Measurements from ENCODE around the gene RARA.

Gene RARA

GRCh38 chr17:40312131-40312731, 3.3 kb downstream of the RARA start:
- Histone ChIP-seq H3K9me3 (ENCODE audit: severe bottlenecking) (no peaks in the 10 kb centered on the region), H3K27me3 (ENCODE audit: insufficient read depth, low read depth, severe bottlenecking) (no peaks in the 10 kb centered on the region), H3K36me3 (no peaks in the 10 kb centered on the region), H3K4me3 (ENCODE audit: low read depth, low read length) (no peak overlapping the region), H3K27ac (no peak overlapping the region)
- no peak for TF ChIP-seq CTCF (IDR thresholded peaks at IDR 0.05; ENCODE audit: low read depth, low read length)
- no peak for DNase-seq

GRCh38 chr17:40312893-40313667, 4.1 kb downstream of the RARA start:
- H3K27me3 ChIP-seq (ENCODE audit: insufficient read depth, low read depth, severe bottlenecking), result no peaks in the 10 kb centered on the region
- H3K4me3 ChIP-seq (ENCODE audit: low read depth, low read length), result no peak overlapping the region
- H3K36me3 ChIP-seq, result no peaks in the 10 kb centered on the region
- no peak for TF ChIP-seq CTCF (IDR thresholded peaks at IDR 0.05; ENCODE audit: low read depth, low read length)
- no peaks in the 10 kb centered on the region for H3K9me3 ChIP-seq (ENCODE audit: severe bottlenecking)
- no peak for DNase-seq
- H3K27ac ChIP-seq, result no peak overlapping the region

- no peaks in the 10 kb centered on the region for H3K9me3 ChIP-seq (ENCODE audit: severe bottlenecking)
Observed at GRCh38 chr17:40313668-40314583, 4.9 kb downstream of the RARA start.

GRCh38 chr17:40314584-40314956, 5.6 kb downstream of the RARA start:
- Histone ChIP-seq H3K4me3 (ENCODE audit: low read depth, low read length) (no peak overlapping the region), H3K36me3 (no peaks in the 10 kb centered on the region), H3K27ac (no peak overlapping the region), H3K9me3 (ENCODE audit: severe bottlenecking) (no peaks in the 10 kb centered on the region), H3K27me3 (ENCODE audit: insufficient read depth, low read depth, severe bottlenecking) (no peaks in the 10 kb centered on the region)
- TF ChIP-seq CTCF (IDR thresholded peaks at IDR 0.05; ENCODE audit: low read depth, low read length), result no peak
- DNase-seq, result no peak

More at GRCh38 chr17:40313668-40314583, 4.9 kb downstream of the RARA start:
- Histone ChIP-seq H3K27me3 (ENCODE audit: insufficient read depth, low read depth, severe bottlenecking) (no peaks in the 10 kb centered on the region), H3K4me3 (ENCODE audit: low read depth, low read length) (no peak overlapping the region), H3K36me3 (no peaks in the 10 kb centered on the region), H3K27ac (no peak overlapping the region)
- no peak for TF ChIP-seq CTCF (IDR thresholded peaks at IDR 0.05; ENCODE audit: low read depth, low read length)
- no peak for DNase-seq

GRCh38 chr17:40315206-40315605, 6.2 kb downstream of the RARA start:
- no peak for DNase-seq
- Histone ChIP-seq H3K27ac (no peak overlapping the region), H3K27me3 (ENCODE audit: insufficient read depth, low read depth, severe bottlenecking) (no peaks in the 10 kb centered on the region), H3K9me3 (ENCODE audit: severe bottlenecking) (no peaks in the 10 kb centered on the region), H3K36me3 (no peaks in the 10 kb centered on the region), H3K4me3 (ENCODE audit: low read depth, low read length) (no peak overlapping the region)
- TF ChIP-seq CTCF (IDR thresholded peaks at IDR 0.05; ENCODE audit: low read depth, low read length), result no peak
